Thyroid gland (tissue), 4 donors: ENCODE data around the gene NF2. TPM values are rescaled to one million over a fixed set of nuclear protein-coding genes. Genes with fewer than 3 reads are reported as not detected.

ENCODE experiments used
- DNase-seq, 2 donors: peaks; one replicate each; pipeline ENCODE4 v3.0.0-alpha.2; 2019
- H3K27ac ChIP-seq, 3 donors: fragments of 200-600 bp; sonication (generic); 1 replicate in 2 of 3; 2 replicates in 1 of 3; pipeline ENCODE4 v1.5.1; 2016 to 2019; ENCODE audit warnings: mild to moderate bottlenecking in 1 of 3, moderate library complexity in 1 of 3
- H3K27me3 ChIP-seq: fragments of 200-600 bp; sonication (generic); one replicate; pipeline ENCODE4 v1.5.1; 2019
- H3K36me3 ChIP-seq, 2 donors: fragments of 200-600 bp; sonication (generic); one replicate each; pipeline ENCODE4 v1.5.1; 2016 to 2019
- H3K4me1 ChIP-seq, 2 donors: fragments of 200-600 bp; sonication (generic); one replicate each; pipeline ENCODE4 v1.5.1; 2017 to 2019
- H3K4me3 ChIP-seq, 3 donors: fragments of 200-600 bp; sonication (generic); replicated peaks in 1 of 3; 1 replicate in 2 of 3; 2 replicates in 1 of 3; pipeline ENCODE4 v1.5.1; 2016; ENCODE audit warnings: mild to moderate bottlenecking in 1 of 3
- H3K9me3 ChIP-seq: fragments of 200-600 bp; sonication (generic); one replicate; pipeline ENCODE4 v1.5.1; 2017
- CTCF ChIP-seq, 6 experiments: fragments of 200-600 bp in 3 of 6; fragments of 450-650 bp in 3 of 6; sonication (generic) in 3 of 6; IDR thresholded peaks; one replicate each; pipeline ENCODE4 v1.5.1; 2016 to 2019; ENCODE audit warnings: antibody characterized with exemption in 6 of 6, mild to moderate bottlenecking in 2 of 6, inconsistent platforms in 1 of 6, moderate library complexity in 1 of 6
- POLR2A ChIP-seq, 2 donors: fragments of 450-650 bp; IDR thresholded peaks; one replicate each; pipeline ENCODE4 v1.6.1; 2017; ENCODE audit warnings: antibody characterized with exemption in 2 of 2, mild to moderate bottlenecking in 2 of 2, moderate library complexity in 1 of 2
- WGBS, 2 donors: methylation state at CpG; one replicate each; pipeline ENCODE4 v1.1.5; 2017; 5-methylcytosine and 5-hydroxymethylcytosine counted together
- intact Hi-C: fragments of 100-400 bp; cut with DNase I; formaldehyde crosslinking; loops from one replicate; pipeline ENCODE4 v1.15.1; 2023
- total RNA-seq, 4 donors: library from RNA; depleted of rRNA; stranded (reverse); fragments of >200 nt; gene quantifications; one replicate each; pipeline ENCODE4 v1.2.3, GENCODE V29; 2016

Gene NF2
- total RNA-seq, 4 donors from 2014 or later = 37.5 to 65.5 (median 51.6) TPM

- Histone ChIP-seq H3K4me3 (no peak overlapping the region), H3K36me3 (no peaks in the 10 kb centered on the region), H3K9me3 (no peaks in the 10 kb centered on the region), H3K27me3 (no peaks in the 10 kb centered on the region), H3K4me1 (peaks cover 40 to 56% of the 10 kb centered on the region in 2 donors), H3K27ac (peak overlapping the region in 1 of 3 donors; percentile 44)
- no peak for TF ChIP-seq POLR2A (IDR thresholded peaks at IDR 0.05)
- no peak for DNase-seq
- WGBS, 2 donors = 61 to 65% methylated on average over 5 of the region's 5 CpGs
- intact Hi-C loops = no loop called here
These were observed 18.5 kb downstream of the NF2 start for GRCh38 chr22:29621761-29622526.

- 83 to 84% methylated on average over 6 of the region's 6 CpGs for WGBS, 2 donors
- peaks cover 29 to 44% of the 10 kb centered on the region in 2 donors for H3K4me1 ChIP-seq
- TF ChIP-seq CTCF (IDR thresholded peaks at IDR 0.05) = no peak
- TF ChIP-seq POLR2A (IDR thresholded peaks at IDR 0.05) = no peak
- no peaks in the 10 kb centered on the region for H3K36me3 ChIP-seq
- no peak overlapping the region for H3K4me3 ChIP-seq
- H3K9me3 ChIP-seq = no peaks in the 10 kb centered on the region
- no peaks in the 10 kb centered on the region for H3K27me3 ChIP-seq
- H3K27ac ChIP-seq = no peak overlapping the region
- no peak for DNase-seq
- intact Hi-C loops = no loop called here
These were observed 19.6 kb downstream of the NF2 start for GRCh38 chr22:29623059-29623458.

GRCh38 chr22:29623553-29624169 lies 20.2 kb downstream of the NF2 start:
- TF ChIP-seq CTCF (IDR thresholded peaks at IDR 0.05) = no peak
- TF ChIP-seq POLR2A (IDR thresholded peaks at IDR 0.05) = no peak
- Histone ChIP-seq H3K4me3 (no peak overlapping the region), H3K4me1 (peaks cover 24 to 40% of the 10 kb centered on the region in 2 donors), H3K36me3 (no peaks in the 10 kb centered on the region), H3K27me3 (no peaks in the 10 kb centered on the region), H3K27ac (no peak overlapping the region), H3K9me3 (no peaks in the 10 kb centered on the region)
- intact Hi-C loops = no loop called here
- DNase-seq = no peak
- 75 to 83% methylated on average over 6 of the region's 6 CpGs for WGBS, 2 donors

GRCh38 chr22:29625090-29625825 lies 21.8 kb downstream of the NF2 start:
- no peak overlapping the region for H3K4me3 ChIP-seq
- no peak overlapping the region for H3K27ac ChIP-seq
- H3K4me1 ChIP-seq = peaks cover 12 to 40% of the 10 kb centered on the region in 2 donors
- no peaks in the 10 kb centered on the region for H3K27me3 ChIP-seq
- H3K9me3 ChIP-seq = no peaks in the 10 kb centered on the region
- no peaks in the 10 kb centered on the region for H3K36me3 ChIP-seq
- DNase-seq = peak; percentile 69 to 73
- WGBS, 2 donors = 69 to 71% methylated on average over 12 of the region's 12 CpGs
- intact Hi-C loops = no loop called here
- TF ChIP-seq CTCF (IDR thresholded peaks at IDR 0.05) (peak; percentile 67 to 88 (median 82)), POLR2A (IDR thresholded peaks at IDR 0.05) (no peak)

GRCh38 chr22:29626497-29627195 lies 23.2 kb downstream of the NF2 start:
- no peak for DNase-seq
- TF ChIP-seq POLR2A (IDR thresholded peaks at IDR 0.05) = no peak
- TF ChIP-seq CTCF (IDR thresholded peaks at IDR 0.05) = no peak
- intact Hi-C loops = no loop called here
- no peaks in the 10 kb centered on the region for H3K27me3 ChIP-seq
- no peak overlapping the region for H3K27ac ChIP-seq
- H3K36me3 ChIP-seq = no peaks in the 10 kb centered on the region
- no peak overlapping the region for H3K4me3 ChIP-seq
- WGBS, 2 donors = 93 to 97% methylated on average over 3 of the region's 3 CpGs
- H3K9me3 ChIP-seq = no peaks in the 10 kb centered on the region
- peaks cover 8 to 34% of the 10 kb centered on the region in 2 donors for H3K4me1 ChIP-seq
